Superior temporal gyrus (tissue), 1 donor: ENCODE data around the gene EHMT2.
A peak's percentile ranks its signal among the peaks of the same experiment; 100 is the strongest.
"Not testable (repeated sequence)": the region's sequence is repeated elsewhere in the genome, so short reads cannot be mapped to it uniquely, and the experiment has no call there.

Source experiments
- DNase-seq: peaks from one replicate; pipeline ENCODE4 v3.0.0-alpha.2; 2016; ENCODE audit errors: extremely low spot score

EHMT2 gene

GRCh38 chr6:31838968-31839367, 58.5 kb downstream of the EHMT2 start:
- DNase-seq = no peak

GRCh38 chr6:31838114-31838553, 59.4 kb downstream of the EHMT2 start:
- DNase-seq = not testable (repeated sequence)

GRCh38 chr6:31837369-31838113, 60.0 kb downstream of the EHMT2 start:
- no peak for DNase-seq

GRCh38 chr6:31836474-31837368, 60.8 kb downstream of the EHMT2 start:
- no peak for DNase-seq

GRCh38 chr6:31836047-31836473, 61.4 kb downstream of the EHMT2 start:
- no peak for DNase-seq

- DNase-seq = peak; percentile 92
Observed at GRCh38 chr6:31834367-31835250, 62.9 kb downstream of the EHMT2 start.

- DNase-seq = no peak
Observed at GRCh38 chr6:31831350-31832215, 65.9 kb downstream of the EHMT2 start.

- DNase-seq = no peak
Observed at GRCh38 chr6:31830886-31831335, 66.6 kb downstream of the EHMT2 start.
